ENCODE measurements around the gene NLRP6.
"Not testable (repeated sequence)": the region's sequence is repeated elsewhere in the genome, so short reads cannot be mapped to it uniquely, and the experiment has no call there.

The NLRP6 gene

DNA sequence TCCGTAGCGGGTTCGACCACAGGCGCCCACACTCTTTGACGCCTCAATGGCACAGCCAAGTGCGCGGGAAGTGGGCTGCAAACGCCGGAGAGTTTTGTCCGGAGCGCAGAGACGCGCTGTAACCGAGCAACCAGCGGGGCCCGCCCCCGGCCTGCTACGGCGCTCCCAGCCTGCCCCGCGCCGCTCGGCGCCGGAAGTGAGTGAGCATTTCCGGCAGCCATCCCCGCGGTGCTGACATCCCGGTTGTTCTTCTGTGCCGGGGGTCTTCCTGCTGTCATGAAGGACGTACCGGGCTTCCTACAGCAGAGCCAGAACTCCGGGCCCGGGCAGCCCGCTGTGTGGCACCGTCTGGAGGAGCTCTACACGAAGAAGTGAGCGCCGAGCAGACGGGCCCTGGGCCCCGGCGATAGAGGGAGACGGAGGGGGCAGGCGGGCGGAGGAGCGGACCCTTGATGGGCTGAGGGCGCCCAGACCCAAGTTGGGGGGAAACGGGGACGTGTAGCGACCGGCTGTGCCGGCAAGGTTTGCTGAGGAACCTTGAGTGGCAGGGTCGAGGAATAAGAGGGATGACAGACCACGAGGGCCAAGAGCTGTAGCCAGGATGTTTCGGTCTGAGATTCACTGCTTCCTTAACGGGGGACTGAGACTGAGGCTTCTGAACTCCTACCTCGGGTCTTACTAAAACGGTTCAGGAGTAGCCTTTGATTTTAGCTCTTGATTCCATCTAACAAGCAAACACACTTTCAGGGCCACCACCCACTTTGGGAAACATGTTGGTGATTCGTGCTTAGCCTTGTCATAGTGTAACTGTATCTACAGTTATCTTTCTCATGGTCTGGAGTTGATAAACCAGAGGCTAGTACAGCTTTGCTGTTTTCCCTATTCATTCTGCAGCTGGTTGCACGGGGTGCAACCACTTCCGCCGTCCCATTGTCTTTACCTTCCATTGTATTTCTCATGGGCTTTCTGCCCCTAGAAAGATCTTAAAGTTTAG, 41.1 kb upstream of the NLRP6 start, which contains the start of gene PSMD13:
Gene PSMD13, plus strand, starts transcription at position 203 of the 994 bp plus-strand sequence. Its CDS starts 74 bp downstream, at position 277.
- H3K4me3 ChIP-seq (replicated peaks; ENCODE audit: low read depth, low read length) = peak within 1 kb of the TSS; percentile 97
- TF ChIP-seq, protein P1, sequence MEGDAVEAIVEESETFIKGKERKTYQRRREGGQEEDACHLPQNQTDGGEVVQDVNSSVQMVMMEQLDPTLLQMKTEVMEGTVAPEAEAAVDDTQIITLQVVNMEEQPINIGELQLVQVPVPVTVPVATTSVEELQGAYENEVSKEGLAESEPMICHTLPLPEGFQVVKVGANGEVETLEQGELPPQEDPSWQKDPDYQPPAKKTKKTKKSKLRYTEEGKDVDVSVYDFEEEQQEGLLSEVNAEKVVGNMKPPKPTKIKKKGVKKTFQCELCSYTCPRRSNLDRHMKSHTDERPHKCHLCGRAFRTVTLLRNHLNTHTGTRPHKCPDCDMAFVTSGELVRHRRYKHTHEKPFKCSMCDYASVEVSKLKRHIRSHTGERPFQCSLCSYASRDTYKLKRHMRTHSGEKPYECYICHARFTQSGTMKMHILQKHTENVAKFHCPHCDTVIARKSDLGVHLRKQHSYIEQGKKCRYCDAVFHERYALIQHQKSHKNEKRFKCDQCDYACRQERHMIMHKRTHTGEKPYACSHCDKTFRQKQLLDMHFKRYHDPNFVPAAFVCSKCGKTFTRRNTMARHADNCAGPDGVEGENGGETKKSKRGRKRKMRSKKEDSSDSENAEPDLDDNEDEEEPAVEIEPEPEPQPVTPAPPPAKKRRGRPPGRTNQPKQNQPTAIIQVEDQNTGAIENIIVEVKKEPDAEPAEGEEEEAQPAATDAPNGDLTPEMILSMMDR (IDR thresholded peaks at IDR 0.05; ENCODE audit: low read depth, low read length, missing control alignments) = no peak
- peak; percentile 50 for DNase-seq (ENCODE audit: extremely low read depth, low read depth)

DNA sequence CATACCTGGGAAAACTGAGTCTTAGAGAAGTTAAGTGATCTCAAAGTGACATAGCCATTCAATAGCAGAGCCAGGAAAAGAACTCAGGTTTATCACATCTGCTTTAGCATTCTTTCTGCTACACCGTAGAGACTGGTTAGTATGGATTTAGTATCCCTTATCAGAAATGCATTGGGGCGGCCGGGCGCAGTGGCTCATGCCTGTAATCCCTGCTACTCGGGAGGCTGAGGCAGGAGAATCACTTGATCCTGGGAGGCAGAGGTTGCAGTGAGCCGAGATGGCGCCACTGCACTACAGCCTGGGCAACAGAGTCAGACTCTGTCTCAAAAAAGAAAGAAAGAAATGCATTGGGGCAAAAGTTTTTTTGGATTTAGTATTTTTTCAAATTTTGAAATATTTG, 39.9 kb upstream of the NLRP6 start:
- H3K4me3 ChIP-seq (replicated peaks; ENCODE audit: low read depth, low read length) = peak overlapping the region; percentile 97; the same call in 1 of the 2 replicates
- DNase-seq (ENCODE audit: extremely low read depth, low read depth) = not testable (repeated sequence)

DNA sequence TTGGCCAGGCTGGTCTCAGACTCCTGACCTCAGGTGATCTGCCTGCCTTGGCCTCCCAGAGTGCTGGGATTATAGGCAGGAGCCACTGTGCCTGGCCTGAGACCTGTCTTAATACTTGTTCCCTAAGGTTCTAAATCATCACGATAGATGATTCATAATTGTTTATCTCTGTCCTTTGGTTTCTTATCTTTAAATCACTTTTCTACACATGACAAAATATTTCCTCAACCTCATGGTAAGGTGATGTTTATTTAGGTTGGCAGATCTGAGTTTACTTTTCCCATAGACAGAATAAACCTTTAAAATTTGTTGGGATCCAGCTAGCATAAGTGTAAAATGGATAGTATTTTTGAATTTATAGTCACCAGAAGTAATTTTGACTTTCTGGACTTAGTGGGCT, 37.9 kb upstream of the NLRP6 start:
- TF ChIP-seq, protein P1 (IDR thresholded peaks at IDR 0.05; ENCODE audit: low read depth, low read length, missing control alignments) = no peak
- no peak for DNase-seq (ENCODE audit: extremely low read depth, low read depth)
- H3K4me3 ChIP-seq (replicated peaks; ENCODE audit: low read depth, low read length) = no peak overlapping the region

DNA sequence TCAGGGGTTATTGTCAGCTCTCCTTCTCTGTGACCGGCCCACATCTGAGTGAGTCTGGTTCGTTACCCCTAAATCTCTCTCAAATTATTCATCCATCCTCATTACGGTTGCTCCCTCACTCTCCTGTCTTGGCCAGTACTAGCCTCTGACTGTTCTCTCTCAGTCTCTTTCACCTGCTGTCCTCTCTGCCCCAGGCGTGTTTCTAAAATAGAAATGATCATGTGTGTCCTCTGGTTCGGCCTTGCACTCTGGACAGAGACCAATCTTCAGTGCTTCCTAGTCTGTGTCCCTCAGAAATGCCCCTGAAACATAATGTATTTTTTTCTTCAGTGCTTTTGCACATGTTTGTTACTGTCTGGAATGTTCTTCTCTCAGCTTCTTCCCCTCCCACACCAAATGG, 36.6 kb upstream of the NLRP6 start:
- no peak overlapping the region for H3K4me3 ChIP-seq (replicated peaks; ENCODE audit: low read depth, low read length)
- TF ChIP-seq, protein P1 (IDR thresholded peaks at IDR 0.05; ENCODE audit: low read depth, low read length, missing control alignments) = no peak
- DNase-seq (ENCODE audit: extremely low read depth, low read depth) = no peak

DNA sequence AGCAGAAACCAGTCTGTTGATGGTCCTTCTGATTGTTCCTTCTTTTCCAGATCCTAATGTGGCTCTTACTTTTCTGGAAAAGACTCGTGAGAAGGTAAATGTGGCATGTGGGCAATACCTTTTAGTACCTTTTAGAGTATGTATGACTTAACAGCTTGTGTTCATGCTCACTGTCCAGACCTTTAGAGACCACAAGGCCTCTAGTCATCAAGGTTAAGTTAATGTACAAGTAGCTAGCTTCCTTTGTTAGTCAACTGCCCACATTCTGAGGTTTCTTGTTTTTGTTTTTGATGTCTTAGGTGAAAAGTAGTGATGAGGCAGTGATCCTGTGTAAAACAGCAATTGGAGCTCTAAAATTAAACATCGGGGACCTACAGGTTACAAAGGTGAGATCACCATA, 33.8 kb upstream of the NLRP6 start:
- H3K4me3 ChIP-seq (replicated peaks; ENCODE audit: low read depth, low read length) = no peak overlapping the region
- TF ChIP-seq, protein P1 (IDR thresholded peaks at IDR 0.05; ENCODE audit: low read depth, low read length, missing control alignments) = no peak
- no peak for DNase-seq (ENCODE audit: extremely low read depth, low read depth)

DNA sequence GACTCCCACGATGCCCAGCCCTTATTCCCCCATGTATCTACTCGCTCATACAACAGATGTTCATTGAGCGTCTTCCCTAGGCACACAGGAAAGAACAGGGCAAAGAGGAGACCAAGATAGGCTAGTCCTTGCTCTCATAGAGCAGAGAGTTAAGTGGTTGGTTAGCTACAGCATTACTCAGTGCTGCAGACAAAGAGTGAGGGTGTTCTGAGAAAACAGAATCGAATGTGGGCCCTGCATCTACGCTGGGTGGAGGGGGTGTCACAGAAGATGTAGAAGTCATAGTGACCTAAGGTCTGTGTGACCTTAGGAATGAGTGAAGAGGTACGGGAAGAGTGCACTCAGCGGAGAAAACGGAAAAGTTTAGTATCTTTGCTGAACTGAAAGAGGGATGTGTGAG, 29.1 kb upstream of the NLRP6 start:
- H3K4me3 ChIP-seq (replicated peaks; ENCODE audit: low read depth, low read length) = no peak overlapping the region
- TF ChIP-seq, protein P1 (IDR thresholded peaks at IDR 0.05; ENCODE audit: low read depth, low read length, missing control alignments) = no peak
- DNase-seq (ENCODE audit: extremely low read depth, low read depth) = no peak

DNA sequence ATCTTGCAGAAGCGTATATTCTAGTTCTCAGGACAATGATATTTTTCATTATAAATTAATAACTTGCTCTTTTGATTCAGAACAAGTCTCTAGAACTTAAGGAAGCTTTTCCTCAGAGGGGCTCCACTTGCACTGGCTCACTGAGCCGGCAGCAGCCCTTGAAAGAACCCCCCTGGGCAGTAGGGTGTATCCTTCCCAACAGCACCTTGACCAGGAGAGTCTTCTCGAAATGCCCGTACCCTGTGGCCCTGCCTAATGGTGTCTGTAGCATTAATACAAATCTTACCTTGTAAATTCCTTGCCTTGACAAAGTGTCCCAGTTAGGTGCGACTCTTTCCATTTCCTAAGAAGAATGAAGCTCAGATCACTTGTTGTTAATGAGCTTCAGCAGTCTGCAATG, 27.9 kb upstream of the NLRP6 start:
- no peak overlapping the region for H3K4me3 ChIP-seq (replicated peaks; ENCODE audit: low read depth, low read length)
- no peak for DNase-seq (ENCODE audit: extremely low read depth, low read depth)
- TF ChIP-seq, protein P1 (IDR thresholded peaks at IDR 0.05; ENCODE audit: low read depth, low read length, missing control alignments) = no peak

Measured in HFF-Myc (cell line).